HUES48 (cell line): ENCODE data around the gene COX4I2.
"Not testable (repeated sequence)": the region's sequence is repeated elsewhere in the genome, so short reads cannot be mapped to it uniquely, and the experiment has no call there.

Experiments used
- H3K27ac ChIP-seq: one replicate; pipeline ENCODE4 v1.7.0; 2013; ENCODE audit warnings: low read depth, low read length, inconsistent platforms
- H3K27me3 ChIP-seq: 2 replicates; pipeline ENCODE4 v1.6.1; 2013; ENCODE audit warnings: mild to moderate bottlenecking, low read length; ENCODE audit not compliant: control insufficient read depth, insufficient read depth
- H3K36me3 ChIP-seq: 2 replicates; pipeline ENCODE4 v1.6.1; 2013; ENCODE audit warnings: low read length; ENCODE audit not compliant: control insufficient read depth, insufficient read depth
- H3K4me1 ChIP-seq: 2 replicates; pipeline ENCODE4 v1.6.1; 2013; ENCODE audit warnings: mild to moderate bottlenecking, low read length; ENCODE audit not compliant: control insufficient read depth, insufficient read depth
- H3K4me3 ChIP-seq: 2 replicates; pipeline ENCODE4 v1.5.1; 2013; ENCODE audit warnings: mild to moderate bottlenecking, low read depth, low read length
- H3K9ac ChIP-seq: 2 replicates; pipeline ENCODE4 v1.6.1; 2013; ENCODE audit warnings: mild to moderate bottlenecking, low read depth, low read length, moderate library complexity
- H3K9me3 ChIP-seq: 2 replicates; pipeline ENCODE4 v1.6.1; 2013; ENCODE audit warnings: low read length; ENCODE audit not compliant: control insufficient read depth, insufficient read depth

COX4I2 gene

GRCh38 chr20:31612271-31612640 is 25.5 kb upstream of the COX4I2 start:
- not testable (repeated sequence) for H3K4me3 ChIP-seq, H3K36me3 ChIP-seq, H3K9ac ChIP-seq, H3K27me3 ChIP-seq, H3K9me3 ChIP-seq, H3K27ac ChIP-seq
- H3K4me1 ChIP-seq: peaks cover 24% of the 10 kb centered on the region

GRCh38 chr20:31615416-31615815 is 22.3 kb upstream of the COX4I2 start:
- Histone ChIP-seq H3K36me3 (no peaks in the 10 kb centered on the region), H3K27me3 (no peaks in the 10 kb centered on the region), H3K9me3 (no peaks in the 10 kb centered on the region), H3K4me3 (no peak overlapping the region), H3K9ac (no peak overlapping the region), H3K27ac (no peak overlapping the region), H3K4me1 (peaks cover 6% of the 10 kb centered on the region)

- Histone ChIP-seq H3K27me3 (no peaks in the 10 kb centered on the region), H3K9ac (no peak overlapping the region), H3K9me3 (no peaks in the 10 kb centered on the region), H3K36me3 (no peaks in the 10 kb centered on the region), H3K4me3 (no peak overlapping the region), H3K27ac (no peak overlapping the region), H3K4me1 (no peaks in the 10 kb centered on the region)
Observed at GRCh38 chr20:31617432-31618104, 20.1 kb upstream of the COX4I2 start.

GRCh38 chr20:31620246-31620645 is 17.5 kb upstream of the COX4I2 start:
- H3K4me3 ChIP-seq: no peak overlapping the region
- H3K9ac ChIP-seq: no peak overlapping the region
- H3K36me3 ChIP-seq: no peaks in the 10 kb centered on the region
- H3K27me3 ChIP-seq: no peaks in the 10 kb centered on the region
- no peak overlapping the region for H3K27ac ChIP-seq
- H3K9me3 ChIP-seq: no peaks in the 10 kb centered on the region
- H3K4me1 ChIP-seq: no peaks in the 10 kb centered on the region

GRCh38 chr20:31623123-31623505 is 14.6 kb upstream of the COX4I2 start:
- H3K27me3 ChIP-seq, H3K27ac ChIP-seq, H3K4me3 ChIP-seq, H3K4me1 ChIP-seq, H3K9ac ChIP-seq, H3K36me3 ChIP-seq, H3K9me3 ChIP-seq: not testable (repeated sequence)

GRCh38 chr20:31626534-31626933 is 11.2 kb upstream of the COX4I2 start:
- not testable (repeated sequence) for H3K27ac ChIP-seq, H3K9me3 ChIP-seq, H3K4me3 ChIP-seq, H3K27me3 ChIP-seq, H3K36me3 ChIP-seq, H3K9ac ChIP-seq, H3K4me1 ChIP-seq

- H3K9ac ChIP-seq, H3K9me3 ChIP-seq, H3K27me3 ChIP-seq, H3K27ac ChIP-seq, H3K4me1 ChIP-seq, H3K36me3 ChIP-seq, H3K4me3 ChIP-seq: not testable (repeated sequence)
Observed at GRCh38 chr20:31628057-31628456, 9.7 kb upstream of the COX4I2 start.

- no peak overlapping the region for H3K4me3 ChIP-seq
- H3K27ac ChIP-seq: no peak overlapping the region
- no peaks in the 10 kb centered on the region for H3K4me1 ChIP-seq
- H3K9ac ChIP-seq: no peak overlapping the region
- H3K27me3 ChIP-seq: no peaks in the 10 kb centered on the region
- H3K9me3 ChIP-seq: no peaks in the 10 kb centered on the region
- no peaks in the 10 kb centered on the region for H3K36me3 ChIP-seq
Observed at GRCh38 chr20:31630187-31630790, 7.4 kb upstream of the COX4I2 start.

GRCh38 chr20:31632548-31633338 is 5.0 kb upstream of the COX4I2 start:
- Histone ChIP-seq H3K9me3 (no peaks in the 10 kb centered on the region), H3K27me3 (no peaks in the 10 kb centered on the region), H3K4me3 (no peak overlapping the region), H3K27ac (no peak overlapping the region), H3K9ac (no peak overlapping the region), H3K36me3 (no peaks in the 10 kb centered on the region), H3K4me1 (no peaks in the 10 kb centered on the region)

GRCh38 chr20:31633339-31633914 is 4.3 kb upstream of the COX4I2 start:
- Histone ChIP-seq H3K4me3 (no peak overlapping the region), H3K9me3 (no peaks in the 10 kb centered on the region), H3K36me3 (no peaks in the 10 kb centered on the region), H3K4me1 (0 out of 2 replicates have a peak, but pooled peaks cover 3% of the 10 kb centered on the region), H3K9ac (no peak overlapping the region), H3K27ac (no peak overlapping the region), H3K27me3 (no peaks in the 10 kb centered on the region)

GRCh38 chr20:31638317-31638716 is 605 bp downstream of the COX4I2 start:
- Histone ChIP-seq H3K9ac (no peak overlapping the region), H3K27me3 (no peaks in the 10 kb centered on the region), H3K27ac (no peak overlapping the region), H3K9me3 (no peaks in the 10 kb centered on the region), H3K4me1 (0 out of 2 replicates have a peak, but pooled peaks cover 3% of the 10 kb centered on the region), H3K4me3 (no peak overlapping the region), H3K36me3 (no peaks in the 10 kb centered on the region)
